ENCODE results near the gene MBNL3. TPM values are rescaled to one million over a fixed set of nuclear protein-coding genes. Genes with fewer than 3 reads are reported as not detected.

The MBNL3 gene
- total and polyA plus RNA-seq, 2 donors (not counting 3 experiments of a cell fraction or from before 2014, with no cell fraction given), result 1.8 to 5.6 TPM

- intact Hi-C loops (cut with micrococcal nuclease), result no loop called here
- no peak for DNase-seq (ENCODE audit: low read depth, low spot score)
- H3K27ac ChIP-seq (ENCODE audit: insufficient read depth, low read depth, low read length), result no peak overlapping the region
- peaks cover 0 to 1% of the 10 kb centered on the region in 2 experiments for H3K27me3 ChIP-seq (ENCODE audit: control insufficient read depth in 2 of 2, insufficient read depth in 2 of 2, low read length in 2 of 2)
- no peaks in the 10 kb centered on the region for H3K36me3 ChIP-seq (ENCODE audit: control insufficient read depth in 2 of 2, extremely low read depth in 1 of 2, insufficient read depth in 2 of 2, low read length in 2 of 2)
- H2AFZ ChIP-seq (ENCODE audit: low read depth, low read length), result no peak overlapping the region
- FAIRE-seq, result no peak
- no peak overlapping the region for H3K4me3 ChIP-seq (replicated peaks in 1 of 3; ENCODE audit: insufficient read depth in 1 of 3, low read depth in 1 of 3, low read length in 3 of 3)
- no peaks in the 10 kb centered on the region for H4K20me1 ChIP-seq (replicated peaks; ENCODE audit: control insufficient read depth, extremely low read depth, insufficient read depth, low read length)
- dilution Hi-C loops (cut with MboI; ENCODE audit: extremely low pct_ligation_motif_present, low sequenced_read_pairs), result no loop called here
- H3K9ac ChIP-seq (replicated peaks; ENCODE audit: extremely low read depth, insufficient read depth, low read length), result no peak overlapping the region
- no TSS peak for BruUV-seq (replicated peaks)
- ChIA-PET POLR2A (no interaction called here), CTCF (no interaction called here)
- no peaks in the 10 kb centered on the region for H3K9me3 ChIP-seq (replicated peaks; ENCODE audit: control insufficient read depth, insufficient read depth, low read length)
- H3K9me1 ChIP-seq (replicated peaks; ENCODE audit: control insufficient read depth, extremely low read depth, insufficient read depth, low read length), result no peaks in the 10 kb centered on the region
- no peak overlapping the region for H3K4me2 ChIP-seq (ENCODE audit: insufficient read depth, low read length)
- H3K79me2 ChIP-seq (ENCODE audit: control insufficient read depth, insufficient read depth, low read length), result no peaks in the 10 kb centered on the region
- TF ChIP-seq GATA2 (IDR thresholded peaks at IDR 0.05; ENCODE audit: insufficient read depth, insufficient read length, low read depth, low read length) (no peak), POLR2A (IDR thresholded peaks at IDR 0.05; ENCODE audit: low read depth, low read length) (no peak), EZH2 (IDR thresholded peaks at IDR 0.05; ENCODE audit: borderline replicate concordance, low read depth, low read length, severe bottlenecking) (no peak), FOS (IDR thresholded peaks at IDR 0.05; ENCODE audit: borderline replicate concordance, insufficient read depth, low read length) (no peak), POLR2AphosphoS5 (IDR thresholded peaks at IDR 0.05; ENCODE audit: insufficient read depth, low read depth, low read length) (no peak), MAX (IDR thresholded peaks at IDR 0.05; ENCODE audit: insufficient read depth, insufficient read length) (no peak), CTCF (IDR thresholded peaks at IDR 0.05; ENCODE audit: extremely low read depth in 1 of 2, insufficient read depth in 1 of 2, low read depth in 1 of 2, low read length in 2 of 2) (no peak), JUN (IDR thresholded peaks at IDR 0.05; ENCODE audit: borderline replicate concordance, insufficient read depth, insufficient read length, low read depth) (no peak), MYC (IDR thresholded peaks at IDR 0.05; ENCODE audit: low read depth, low read length) (no peak)
- H3K4me1 ChIP-seq (ENCODE audit: control insufficient read depth, extremely low read depth, insufficient read depth, low read length), result no peaks in the 10 kb centered on the region
Observed at GRCh38 chrX:132501606-132502005, 12.8 kb upstream of the MBNL3 start.
